A673 (cell line): ENCODE measurements around the gene MACC1. TPM values are rescaled to one million over a fixed set of nuclear protein-coding genes. Genes with fewer than 3 reads are reported as not detected.
A peak's percentile ranks its signal among the peaks of the same experiment; 100 is the strongest.

Experiments used
- BruUV-seq: library from RNA; stranded (reverse); fragments of 400-500 nt; replicated peaks from 2 replicates; lab custom pipeline; 2021; lab: Mats Ljungman, UMichigan
- CTCF ChIA-PET: fragments of 300-600 bp; sonication (Branson Sonifier 250); formaldehyde crosslinking; loops from one replicate; lab custom pipeline; 2022; ENCODE audit warnings: antibody characterized with exemption; lab: Charles Lee
- POLR2A ChIA-PET: fragments of 300-600 bp; sonication (Branson Sonifier 250); formaldehyde crosslinking; loops from one replicate; lab custom pipeline; 2022; ENCODE audit warnings: antibody characterized with exemption; ENCODE audit not compliant: low non-redundant PET; lab: Charles Lee
- DNase-seq: peaks from one replicate; pipeline ENCODE4 v3.0.0-alpha.2; 2015; ENCODE audit warnings: low spot score
- H3K27ac ChIP-seq: fragments of 200-600 bp; sonication (generic); 2 replicates; pipeline ENCODE4 v1.5.1; 2016; ENCODE audit warnings: mixed run types, low read depth, mild to moderate bottlenecking, mixed read lengths, antibody characterized with exemption, low read length; ENCODE audit not compliant: poor library complexity, severe bottlenecking
- H3K27me3 ChIP-seq: fragments of 200-600 bp; sonication (generic); replicated peaks from 2 replicates; pipeline ENCODE4 v1.6.1; 2017; ENCODE audit warnings: mixed run types, low read depth, mild to moderate bottlenecking, mixed read lengths, antibody characterized with exemption, low read length; ENCODE audit not compliant: insufficient read depth, poor library complexity
- H3K36me3 ChIP-seq: fragments of 200-600 bp; sonication (generic); 2 replicates; pipeline ENCODE4 v1.6.1; 2016; ENCODE audit warnings: mixed run types, mild to moderate bottlenecking, mixed read lengths, antibody characterized with exemption, low read length; ENCODE audit not compliant: insufficient read depth, poor library complexity, severe bottlenecking
- H3K4me1 ChIP-seq: fragments of 200-600 bp; sonication (generic); 2 replicates; pipeline ENCODE4 v1.6.1; 2017; ENCODE audit warnings: mixed run types, mild to moderate bottlenecking, mixed read lengths, antibody characterized with exemption, low read length; ENCODE audit not compliant: insufficient read depth, poor library complexity, severe bottlenecking
- H3K4me3 ChIP-seq: fragments of 200-600 bp; sonication (generic); 2 replicates; pipeline ENCODE4 v1.5.1; 2016; ENCODE audit warnings: low read depth, mixed run types, mild to moderate bottlenecking, mixed read lengths, low read length; ENCODE audit not compliant: poor library complexity, severe bottlenecking
- H3K9me3 ChIP-seq: fragments of 200-600 bp; sonication (generic); 2 replicates; pipeline ENCODE4 v1.6.1; 2016; ENCODE audit warnings: mixed run types, low read depth, mild to moderate bottlenecking, mixed read lengths, antibody characterized with exemption, low read length; ENCODE audit not compliant: poor library complexity, severe bottlenecking
- EZH2 ChIP-seq: fragments of 200-600 bp; sonication (generic); IDR thresholded peaks from 2 replicates; pipeline ENCODE4 v1.6.1; 2017; ENCODE audit warnings: borderline replicate concordance, low read depth, mild to moderate bottlenecking, mixed read lengths, antibody characterized with exemption, low read length; ENCODE audit not compliant: poor library complexity, severe bottlenecking
- intact Hi-C: fragments of 100-400 bp; cut with micrococcal nuclease; formaldehyde crosslinking; loops from one replicate; pipeline ENCODE4 v1.10.0; 2022; ENCODE audit not compliant: unreplicated experiment
- total RNA-seq: library from RNA; stranded (reverse); gene quantifications from 2 replicates; pipeline ENCODE4 v1.2.3, GENCODE V29; 2021
- TF ChIP-seq, protein P1 (sequence below): fragments of 300-800, 200-600 bp; sonication (generic); conservative IDR thresholded peaks from 2 replicates; pipeline ENCODE4 v1.5.1; 2017; ENCODE audit warnings: low read depth, mild to moderate bottlenecking, antibody characterized with exemption, low read length, moderate library complexity, mixed read lengths

The MACC1 gene
- total RNA-seq, 1 experiment from 2014 or later, result not detected

DNA sequence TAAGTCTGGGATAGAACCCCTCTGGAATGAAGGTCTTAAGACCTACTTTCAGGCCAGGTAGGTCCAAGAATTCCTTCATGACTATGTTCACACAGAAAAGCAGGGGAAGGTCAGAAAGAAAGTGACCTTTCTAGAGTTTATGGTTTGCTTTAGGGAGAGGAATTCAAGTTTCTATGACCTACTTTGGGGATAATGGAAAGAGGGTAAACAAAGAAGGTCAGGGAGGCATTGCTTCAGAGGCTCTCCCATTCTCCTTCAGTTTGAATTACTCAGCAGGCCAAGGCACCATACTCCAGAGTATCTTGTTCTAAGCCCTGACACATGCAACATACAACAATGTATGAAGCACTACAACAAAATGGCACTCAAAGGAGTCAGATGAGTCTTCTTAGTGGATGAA, 11.5 kb upstream of the MACC1 start:
- H3K4me3 ChIP-seq, result no peak overlapping the region
- CTCF ChIA-PET, result no interaction called here
- BruUV-seq, result no TSS peak

GRCh38 chr7:20227291-20227795, 10.2 kb upstream of the MACC1 start:
- no peaks in the 10 kb centered on the region for H3K4me1 ChIP-seq
- BruUV-seq, result no TSS peak
- ChIA-PET CTCF (no interaction called here), POLR2A (no interaction called here)
- H3K27me3 ChIP-seq, result no peaks in the 10 kb centered on the region
- no peaks in the 10 kb centered on the region for H3K36me3 ChIP-seq
- H3K27ac ChIP-seq, result no peak overlapping the region
- TF ChIP-seq, protein P1, sequence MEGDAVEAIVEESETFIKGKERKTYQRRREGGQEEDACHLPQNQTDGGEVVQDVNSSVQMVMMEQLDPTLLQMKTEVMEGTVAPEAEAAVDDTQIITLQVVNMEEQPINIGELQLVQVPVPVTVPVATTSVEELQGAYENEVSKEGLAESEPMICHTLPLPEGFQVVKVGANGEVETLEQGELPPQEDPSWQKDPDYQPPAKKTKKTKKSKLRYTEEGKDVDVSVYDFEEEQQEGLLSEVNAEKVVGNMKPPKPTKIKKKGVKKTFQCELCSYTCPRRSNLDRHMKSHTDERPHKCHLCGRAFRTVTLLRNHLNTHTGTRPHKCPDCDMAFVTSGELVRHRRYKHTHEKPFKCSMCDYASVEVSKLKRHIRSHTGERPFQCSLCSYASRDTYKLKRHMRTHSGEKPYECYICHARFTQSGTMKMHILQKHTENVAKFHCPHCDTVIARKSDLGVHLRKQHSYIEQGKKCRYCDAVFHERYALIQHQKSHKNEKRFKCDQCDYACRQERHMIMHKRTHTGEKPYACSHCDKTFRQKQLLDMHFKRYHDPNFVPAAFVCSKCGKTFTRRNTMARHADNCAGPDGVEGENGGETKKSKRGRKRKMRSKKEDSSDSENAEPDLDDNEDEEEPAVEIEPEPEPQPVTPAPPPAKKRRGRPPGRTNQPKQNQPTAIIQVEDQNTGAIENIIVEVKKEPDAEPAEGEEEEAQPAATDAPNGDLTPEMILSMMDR, result no peak
- TF ChIP-seq EZH2, result no peak
- H3K9me3 ChIP-seq, result no peaks in the 10 kb centered on the region
- DNase-seq, result peak; percentile 52
- intact Hi-C loops, result no loop called here
- no peak overlapping the region for H3K4me3 ChIP-seq

More for the DNA sequence above, 11.5 kb upstream of the MACC1 start:
- intact Hi-C loops, result no loop called here
- Histone ChIP-seq H3K4me1 (no peaks in the 10 kb centered on the region), H3K27ac (no peak overlapping the region), H3K9me3 (no peaks in the 10 kb centered on the region), H3K36me3 (no peaks in the 10 kb centered on the region), H3K27me3 (no peaks in the 10 kb centered on the region)
- TF ChIP-seq, protein P1, result no peak
- no peak for TF ChIP-seq EZH2
- POLR2A ChIA-PET, result no interaction called here
- DNase-seq, result no peak

- intact Hi-C loops, result no loop called here
- no peaks in the 10 kb centered on the region for H3K9me3 ChIP-seq
- H3K27me3 ChIP-seq, result no peaks in the 10 kb centered on the region
- ChIA-PET POLR2A (no interaction called here), CTCF (no interaction called here)
- TF ChIP-seq, protein P1, result no peak
- no peak for TF ChIP-seq EZH2
- H3K36me3 ChIP-seq, result no peaks in the 10 kb centered on the region
- DNase-seq, result no peak
- H3K4me1 ChIP-seq, result no peaks in the 10 kb centered on the region
- no TSS peak for BruUV-seq
- H3K4me3 ChIP-seq, result no peak overlapping the region
- no peak overlapping the region for H3K27ac ChIP-seq
Measured at GRCh38 chr7:20226860-20227259, 9.7 kb upstream of the MACC1 start.
